Gastroesophageal sphincter (tissue), 4 donors: ENCODE measurements around the gene AMER2. TPM values are rescaled to one million over a fixed set of nuclear protein-coding genes. Genes with fewer than 3 reads are reported as not detected.

Experiments used
- ATAC-seq: fragments of 150-250 bp; one replicate; pipeline ENCODE4 v1.9.1; 2016; ENCODE audit warnings: mild to moderate bottlenecking, moderate library complexity
- H3K27ac ChIP-seq, 4 donors: fragments of 200-600 bp; sonication (generic) in 3 of 4; 1 replicate in 3 of 4; 2 replicates in 1 of 4; pipeline ENCODE4 v1.5.1; 2016 to 2019
- H3K27me3 ChIP-seq: fragments of 200-600 bp; sonication (generic); one replicate; pipeline ENCODE4 v1.5.1; 2019
- H3K36me3 ChIP-seq, 2 donors: fragments of 200-600 bp; sonication (generic); one replicate each; pipeline ENCODE4 v1.5.1; 2019; ENCODE audit warnings: control low read depth in 1 of 2
- H3K4me1 ChIP-seq, 3 donors: fragments of 200-600 bp; sonication (generic); 1 replicate in 2 of 3; 2 replicates in 1 of 3; pipeline ENCODE4 v1.5.1; 2016 to 2019; ENCODE audit warnings: control low read depth in 2 of 3
- H3K4me3 ChIP-seq, 2 donors: fragments of 200-600 bp; sonication (generic); one replicate each; pipeline ENCODE4 v1.5.1; 2019; ENCODE audit warnings: mild to moderate bottlenecking in 1 of 2, moderate library complexity in 1 of 2
- H3K9me3 ChIP-seq, 3 donors: fragments of 200-600 bp; sonication (generic); one replicate each; pipeline ENCODE4 v1.5.1; 2017 to 2019; ENCODE audit warnings: control low read depth in 2 of 3
- CTCF ChIP-seq, 4 experiments: fragments of 200-600 bp in 2 of 4; fragments of 450-650 bp in 2 of 4; sonication (generic) in 1 of 4; IDR thresholded peaks; one replicate each; pipeline ENCODE4 v1.5.1; 2017 to 2019; ENCODE audit warnings: antibody characterized with exemption in 4 of 4, mild to moderate bottlenecking in 2 of 4, moderate library complexity in 2 of 4
- EP300 ChIP-seq: sonication (generic); formaldehyde crosslinking; IDR thresholded peaks from one replicate; pipeline ENCODE4 v1.6.1; 2017; ENCODE audit warnings: antibody characterized with exemption, mild to moderate bottlenecking
- POLR2A ChIP-seq, 2 donors: fragments of 450-650 bp; IDR thresholded peaks; one replicate each; pipeline ENCODE4 v1.6.1; 2017; ENCODE audit warnings: antibody characterized with exemption in 2 of 2, mild to moderate bottlenecking in 2 of 2, moderate library complexity in 1 of 2
- POLR2AphosphoS5 ChIP-seq: sonication (generic); formaldehyde crosslinking; IDR thresholded peaks from one replicate; pipeline ENCODE4 v1.6.1; 2017; ENCODE audit warnings: antibody characterized with exemption
- WGBS, 2 donors: methylation state at CpG; one replicate each; pipeline ENCODE4 v1.1.5; 2018; ENCODE audit warnings: low coverage in 1 of 2; 5-methylcytosine and 5-hydroxymethylcytosine counted together
- total RNA-seq, 4 donors: library from RNA; depleted of rRNA; stranded (reverse); fragments of >200 nt; gene quantifications; one replicate each; pipeline ENCODE4 v1.1.0, GENCODE V29; 2016

AMER2 gene
- total RNA-seq, 4 donors from 2014 or later: 0.04 to 0.81 (median 0.31) TPM; not detected in 1

- H3K4me1 ChIP-seq: no peaks in the 10 kb centered on the region
- no peak for ATAC-seq
- WGBS, 2 donors: 64 to 83% methylated on average over 3 to 5 of the region's 5 CpGs
Observed at GRCh38 chr13:25187596-25187995, 15.5 kb upstream of the AMER2 start.

GRCh38 chr13:25186187-25186586 is 14.1 kb upstream of the AMER2 start:
- no peak for ATAC-seq
- Histone ChIP-seq H3K27me3 (peaks cover 39% of the 10 kb centered on the region), H3K4me3 (no peak overlapping the region), H3K9me3 (peaks cover 0 to 9% (median 0%) of the 10 kb centered on the region in 3 donors), H3K36me3 (no peaks in the 10 kb centered on the region), H3K27ac (no peak overlapping the region), H3K4me1 (no peaks in the 10 kb centered on the region)
- 56 to 81% methylated on average over 5 to 10 of the region's 12 CpGs for WGBS, 2 donors
- TF ChIP-seq POLR2AphosphoS5: no peak
- TF ChIP-seq CTCF (IDR thresholded peaks at IDR 0.05): no peak
- TF ChIP-seq POLR2A (IDR thresholded peaks at IDR 0.05): no peak
- TF ChIP-seq EP300: no peak

More at GRCh38 chr13:25187596-25187995, 15.5 kb upstream of the AMER2 start:
- Histone ChIP-seq H3K27me3 (peaks cover 53% of the 10 kb centered on the region), H3K9me3 (peaks cover 0 to 9% (median 0%) of the 10 kb centered on the region in 3 donors), H3K36me3 (no peaks in the 10 kb centered on the region), H3K27ac (no peak overlapping the region), H3K4me3 (no peak overlapping the region)
- no peak for TF ChIP-seq EP300
- no peak for TF ChIP-seq POLR2AphosphoS5
- TF ChIP-seq POLR2A (IDR thresholded peaks at IDR 0.05): no peak
- no peak for TF ChIP-seq CTCF (IDR thresholded peaks at IDR 0.05)

GRCh38 chr13:25181597-25181996 is 9.5 kb upstream of the AMER2 start:
- H3K9me3 ChIP-seq: peaks cover 0 to 23% (median 0%) of the 10 kb centered on the region in 3 donors
- TF ChIP-seq CTCF (IDR thresholded peaks at IDR 0.05) (no peak), POLR2A (IDR thresholded peaks at IDR 0.05) (no peak), POLR2AphosphoS5 (no peak), EP300 (no peak)
- peaks cover 36% of the 10 kb centered on the region for H3K27me3 ChIP-seq
- no peak overlapping the region for H3K27ac ChIP-seq
- ATAC-seq: no peak
- no peak overlapping the region for H3K4me3 ChIP-seq
- no peaks in the 10 kb centered on the region for H3K36me3 ChIP-seq
- H3K4me1 ChIP-seq: no peaks in the 10 kb centered on the region
- WGBS, 2 donors: 83% methylated on average over 2 of the region's 3 CpGs; no CpG with 5 or more reads in 1 of the 2 donors

- no peak for ATAC-seq
- Histone ChIP-seq H3K9me3 (peaks cover 0 to 23% (median 0%) of the 10 kb centered on the region in 3 donors), H3K27ac (no peak overlapping the region), H3K36me3 (no peaks in the 10 kb centered on the region), H3K27me3 (peaks cover 36% of the 10 kb centered on the region), H3K4me3 (no peak overlapping the region), H3K4me1 (no peaks in the 10 kb centered on the region)
- WGBS, 2 donors: 38 to 40% methylated on average over 1 to 3 of the region's 3 CpGs
- no peak for TF ChIP-seq EP300
- no peak for TF ChIP-seq POLR2AphosphoS5
- no peak for TF ChIP-seq CTCF (IDR thresholded peaks at IDR 0.05)
- TF ChIP-seq POLR2A (IDR thresholded peaks at IDR 0.05): no peak
Observed at GRCh38 chr13:25180775-25181537, 8.9 kb upstream of the AMER2 start.
